Activated naive CD8-positive, alpha-beta T cell treated with anti-CD3 and anti-CD28 coated beads, Interleukin-2, amount 10 ng/mL, durations not matched to agents 7 days and 5 days (primary cell): ENCODE results near the gene FOLR1. TPM values are rescaled to one million over a fixed set of nuclear protein-coding genes. Genes with fewer than 3 reads are reported as not detected.
"Not testable (repeated sequence)": the region's sequence is repeated elsewhere in the genome, so short reads cannot be mapped to it uniquely, and the experiment has no call there.

Experiments
- ATAC-seq: fragments of 150-1000 bp; cut with Tn5 transposase; one replicate; pipeline ENCODE4 v1.10.0; 2021; ENCODE audit warnings: low read depth, moderate library complexity
- POLR2A ChIA-PET: fragments of 350-600 bp; sonication (Branson Sonifier 250); formaldehyde crosslinking; loops from one replicate; lab custom pipeline; 2021; ENCODE audit warnings: antibody characterized with exemption; lab: Charles Lee
- DNase-seq: peaks from one replicate; pipeline ENCODE4 v3.0.0; 2021
- H3K27ac Mint-ChIP-seq: one replicate; pipeline ENCODE4 v1.8.0; 2022; ENCODE audit warnings: mild to moderate bottlenecking, mixed read lengths
- H3K27me3 Mint-ChIP-seq: one replicate; pipeline ENCODE4 v1.8.0; 2022; ENCODE audit warnings: mild to moderate bottlenecking, moderate library complexity, mixed read lengths
- H3K36me3 Mint-ChIP-seq: one replicate; pipeline ENCODE4 v1.8.0; 2021; ENCODE audit warnings: mild to moderate bottlenecking, mixed read lengths
- H3K4me1 Mint-ChIP-seq: one replicate; pipeline ENCODE4 v1.8.0; 2021; ENCODE audit warnings: mixed read lengths
- H3K4me3 Mint-ChIP-seq: one replicate; pipeline ENCODE4 v1.8.0; 2022; ENCODE audit warnings: mild to moderate bottlenecking, moderate library complexity, mixed read lengths
- H3K9me3 Mint-ChIP-seq: one replicate; pipeline ENCODE4 v1.8.0; 2021; ENCODE audit warnings: mixed read lengths
- total RNA-seq, 2 experiments: library from RNA; stranded (reverse); gene quantifications; one replicate each; pipeline ENCODE4 v1.2.3, GENCODE V29; 2021

The FOLR1 gene
- not detected for total RNA-seq

- ATAC-seq (no peak), DNase-seq (no peak)
- H3K27ac Mint-ChIP-seq = no peak within 1 kb of the TSS
- H3K27me3 Mint-ChIP-seq = peaks cover 2% of the 10 kb centered on the region
- no peak within 1 kb of the TSS for H3K4me3 Mint-ChIP-seq
- no peaks in the 10 kb centered on the region for H3K9me3 Mint-ChIP-seq
- H3K4me1 Mint-ChIP-seq = no peaks in the 10 kb centered on the region
- H3K36me3 Mint-ChIP-seq = no peaks in the 10 kb centered on the region
- POLR2A ChIA-PET = no interaction called here
These were observed at the start of gene FOLR1 for GRCh38 chr11:72191961-72192381. Gene FOLR1 (plus strand): TSS chr11:72192140. CDS start chr11:72192174, 34 bp downstream.

DNA sequence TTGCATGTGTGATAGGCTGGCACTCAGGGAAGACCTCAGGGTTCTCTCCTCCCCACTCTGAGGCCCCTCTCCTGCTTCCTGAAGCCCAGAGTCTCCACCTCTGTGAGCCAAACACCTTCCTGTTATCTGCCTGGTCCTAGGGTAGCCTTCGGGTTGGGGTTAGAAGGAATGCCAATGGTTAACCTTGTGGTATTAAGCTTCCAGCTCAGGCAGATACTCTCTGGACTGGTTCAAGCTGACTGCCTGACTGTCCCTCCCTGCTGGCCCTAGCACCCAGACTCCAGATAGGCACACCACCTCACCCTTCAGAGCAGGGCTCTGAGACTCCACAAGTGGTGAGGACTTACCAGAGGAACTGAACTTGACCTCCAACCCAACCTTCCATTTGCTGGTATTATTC lies 49.4 kb upstream of the FOLR1 start:
- H3K27me3 Mint-ChIP-seq, H3K27ac Mint-ChIP-seq, H3K36me3 Mint-ChIP-seq, ATAC-seq, DNase-seq, H3K4me3 Mint-ChIP-seq, POLR2A ChIA-PET, H3K9me3 Mint-ChIP-seq: not testable (repeated sequence)
- H3K4me1 Mint-ChIP-seq = peaks cover 19% of the 10 kb centered on the region

DNA sequence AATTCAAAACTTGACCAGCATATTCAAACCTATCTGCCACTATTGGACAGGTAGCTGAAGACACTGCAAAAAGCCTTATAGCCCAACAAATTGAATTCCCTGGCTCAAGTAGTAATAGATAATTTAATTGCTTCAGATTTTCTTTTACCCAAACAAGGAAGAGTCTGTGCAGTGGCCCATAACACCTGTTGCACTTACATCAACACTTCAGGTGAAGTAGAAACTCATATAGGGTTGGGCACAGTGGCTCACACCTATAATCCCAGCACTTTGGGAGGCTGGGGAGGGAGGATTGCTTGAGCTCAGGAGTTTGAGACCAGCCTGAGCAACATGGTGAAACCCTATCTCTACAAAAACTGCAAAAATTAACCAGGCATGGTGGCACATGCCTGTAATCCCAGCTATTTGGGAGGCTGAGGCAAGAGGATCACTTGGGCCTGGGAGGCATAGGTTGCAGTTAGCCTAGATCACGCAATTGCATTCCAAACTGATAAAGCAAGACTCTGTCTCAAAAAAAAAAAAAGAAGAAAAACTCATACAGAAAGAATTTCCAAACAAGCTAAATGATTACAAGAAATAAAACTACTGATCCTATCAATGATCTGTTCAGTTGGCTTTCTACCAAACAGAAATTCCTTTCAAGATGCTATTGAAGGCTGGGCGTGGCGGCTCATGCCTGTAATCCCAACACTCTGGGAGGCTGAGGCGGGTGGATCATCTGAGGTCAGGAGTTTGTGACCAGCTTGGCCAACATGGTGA lies 47.0 kb upstream of the FOLR1 start:
- H3K36me3 Mint-ChIP-seq = no peaks in the 10 kb centered on the region
- no peak for ATAC-seq
- H3K4me1 Mint-ChIP-seq = peaks cover 19% of the 10 kb centered on the region
- H3K4me3 Mint-ChIP-seq = no peak overlapping the region
- H3K27ac Mint-ChIP-seq = no peak overlapping the region
- H3K27me3 Mint-ChIP-seq = peaks cover 10% of the 10 kb centered on the region
- DNase-seq = no peak
- no peaks in the 10 kb centered on the region for H3K9me3 Mint-ChIP-seq
- POLR2A ChIA-PET = interaction anchor here (2.1 kb wide), 1 partner anchor 32 kb away, joined by 7 read pairs; the partner anchor contains the start of gene ANAPC15

GRCh38 chr11:72146625-72147024 lies 45.3 kb upstream of the FOLR1 start:
- Mint-ChIP-seq H3K36me3 (no peaks in the 10 kb centered on the region), H3K4me1 (peaks cover 7% of the 10 kb centered on the region), H3K27me3 (peaks cover 14% of the 10 kb centered on the region), H3K4me3 (no peak overlapping the region), H3K27ac (no peak overlapping the region), H3K9me3 (no peaks in the 10 kb centered on the region)
- POLR2A ChIA-PET = no interaction called here
- no peak for ATAC-seq
- no peak for DNase-seq

- POLR2A ChIA-PET = no interaction called here
- no peaks in the 10 kb centered on the region for H3K9me3 Mint-ChIP-seq
- H3K27ac Mint-ChIP-seq = no peak overlapping the region
- H3K4me3 Mint-ChIP-seq = no peak overlapping the region
- H3K4me1 Mint-ChIP-seq = no peaks in the 10 kb centered on the region
- H3K27me3 Mint-ChIP-seq = peaks cover 14% of the 10 kb centered on the region
- DNase-seq (no peak), ATAC-seq (no peak)
- no peaks in the 10 kb centered on the region for H3K36me3 Mint-ChIP-seq
These were observed 41.1 kb upstream of the FOLR1 start for GRCh38 chr11:72150882-72151281.

DNA sequence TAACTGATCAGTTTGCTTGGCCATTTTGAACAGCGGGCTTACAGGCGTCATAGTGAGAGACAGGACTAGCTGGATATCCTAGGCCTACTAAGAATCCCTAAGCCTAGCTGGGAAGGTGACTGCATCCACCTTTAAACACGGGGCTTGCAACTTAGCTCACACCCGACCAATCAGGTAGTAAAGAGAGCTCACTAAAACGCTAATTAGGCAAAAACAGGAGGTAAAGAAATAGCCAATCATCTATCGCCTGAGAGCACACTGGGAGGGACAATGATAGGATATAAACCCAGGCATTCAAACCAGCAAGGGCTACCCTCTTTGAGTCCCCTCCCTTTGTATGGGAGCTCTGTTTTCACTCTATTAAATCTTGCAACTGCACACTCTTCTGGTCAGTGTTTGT lies 38.1 kb upstream of the FOLR1 start:
- H3K27me3 Mint-ChIP-seq = peaks cover 20% of the 10 kb centered on the region
- H3K27ac Mint-ChIP-seq, DNase-seq, H3K4me3 Mint-ChIP-seq, POLR2A ChIA-PET, H3K4me1 Mint-ChIP-seq, ATAC-seq, H3K9me3 Mint-ChIP-seq, H3K36me3 Mint-ChIP-seq: not testable (repeated sequence)

GRCh38 chr11:72154816-72155215 lies 37.1 kb upstream of the FOLR1 start:
- no peaks in the 10 kb centered on the region for H3K36me3 Mint-ChIP-seq
- POLR2A ChIA-PET = no interaction called here
- H3K4me3 Mint-ChIP-seq = no peak overlapping the region
- no peaks in the 10 kb centered on the region for H3K9me3 Mint-ChIP-seq
- no peak for DNase-seq
- no peaks in the 10 kb centered on the region for H3K4me1 Mint-ChIP-seq
- ATAC-seq = no peak
- H3K27me3 Mint-ChIP-seq = peaks cover 20% of the 10 kb centered on the region
- H3K27ac Mint-ChIP-seq = no peak overlapping the region

- Mint-ChIP-seq H3K27ac (no peak overlapping the region), H3K9me3 (no peaks in the 10 kb centered on the region), H3K4me1 (no peaks in the 10 kb centered on the region), H3K4me3 (no peak overlapping the region), H3K36me3 (no peaks in the 10 kb centered on the region), H3K27me3 (peaks cover 22% of the 10 kb centered on the region)
- POLR2A ChIA-PET = no interaction called here
- no peak for DNase-seq
- no peak for ATAC-seq
These were observed 36.2 kb upstream of the FOLR1 start for GRCh38 chr11:72155751-72156150.

- POLR2A ChIA-PET = no interaction called here
- Mint-ChIP-seq H3K27me3 (peaks cover 18% of the 10 kb centered on the region), H3K36me3 (no peaks in the 10 kb centered on the region), H3K27ac (no peak overlapping the region), H3K4me3 (no peak overlapping the region), H3K4me1 (no peaks in the 10 kb centered on the region), H3K9me3 (no peaks in the 10 kb centered on the region)
- DNase-seq = no peak
- ATAC-seq = no peak
These were observed 34.8 kb upstream of the FOLR1 start for GRCh38 chr11:72157131-72157530.

GRCh38 chr11:72160319-72160718 lies 31.6 kb upstream of the FOLR1 start:
- no peak overlapping the region for H3K4me3 Mint-ChIP-seq
- peaks cover 20% of the 10 kb centered on the region for H3K27me3 Mint-ChIP-seq
- POLR2A ChIA-PET = no interaction called here
- DNase-seq = no peak
- no peaks in the 10 kb centered on the region for H3K4me1 Mint-ChIP-seq
- no peaks in the 10 kb centered on the region for H3K36me3 Mint-ChIP-seq
- no peaks in the 10 kb centered on the region for H3K9me3 Mint-ChIP-seq
- ATAC-seq = no peak
- H3K27ac Mint-ChIP-seq = no peak overlapping the region

GRCh38 chr11:72162891-72163492 lies 28.9 kb upstream of the FOLR1 start:
- Mint-ChIP-seq H3K9me3 (no peaks in the 10 kb centered on the region), H3K4me1 (no peaks in the 10 kb centered on the region), H3K27me3 (peaks cover 13% of the 10 kb centered on the region), H3K36me3 (no peaks in the 10 kb centered on the region), H3K4me3 (no peak overlapping the region), H3K27ac (no peak overlapping the region)
- ATAC-seq = no peak
- POLR2A ChIA-PET = no interaction called here
- no peak for DNase-seq

DNA sequence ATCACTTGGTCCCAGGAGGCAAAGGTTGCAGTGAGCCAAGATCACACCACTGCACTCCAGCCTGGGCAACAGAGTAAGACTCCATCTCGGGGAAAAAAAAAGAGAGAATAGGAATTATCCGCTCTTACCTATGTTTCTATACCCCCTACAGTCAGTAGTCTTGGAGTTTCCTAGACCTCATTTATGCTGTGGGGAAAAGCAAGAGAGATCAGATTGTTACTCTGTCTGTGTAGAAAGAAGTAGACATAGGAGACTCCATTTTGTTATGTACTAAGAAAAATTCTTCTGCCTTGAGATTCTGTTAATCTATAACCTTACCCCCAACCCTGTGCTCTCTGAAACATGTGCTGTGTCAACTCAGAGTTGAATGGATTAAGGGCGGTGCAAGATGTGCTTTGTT lies 27.8 kb upstream of the FOLR1 start:
- H3K27ac Mint-ChIP-seq, POLR2A ChIA-PET, H3K36me3 Mint-ChIP-seq: not testable (repeated sequence)

GRCh38 chr11:72169046-72169555 lies 22.8 kb upstream of the FOLR1 start:
- H3K9me3 Mint-ChIP-seq, POLR2A ChIA-PET, H3K36me3 Mint-ChIP-seq, H3K4me1 Mint-ChIP-seq, ATAC-seq, H3K27me3 Mint-ChIP-seq, DNase-seq, H3K27ac Mint-ChIP-seq, H3K4me3 Mint-ChIP-seq: not testable (repeated sequence)

More for the DNA sequence above, 27.8 kb upstream of the FOLR1 start:
- peaks cover 12% of the 10 kb centered on the region for H3K27me3 Mint-ChIP-seq
- H3K4me1 Mint-ChIP-seq, ATAC-seq, DNase-seq, H3K9me3 Mint-ChIP-seq, H3K4me3 Mint-ChIP-seq: not testable (repeated sequence)

DNA sequence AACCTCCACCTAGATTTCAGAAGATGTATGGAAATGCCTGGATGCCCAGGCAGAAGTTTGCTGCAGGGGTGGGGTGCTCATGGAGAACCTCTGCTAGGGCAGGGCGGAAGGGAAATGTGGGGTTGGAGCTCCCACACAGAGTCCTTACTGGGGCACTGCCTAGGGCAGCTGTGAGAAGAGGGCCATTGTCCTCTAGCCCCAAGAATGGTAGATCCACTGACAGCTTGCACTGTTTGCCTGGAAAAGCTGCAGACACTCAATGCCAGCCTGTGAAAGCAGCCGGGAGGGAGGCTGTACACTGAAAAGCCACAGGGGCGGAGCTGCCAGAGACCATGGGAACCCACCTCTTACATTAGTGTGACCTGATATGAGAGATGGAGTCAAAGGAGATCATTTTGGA lies 22.2 kb upstream of the FOLR1 start:
- H3K27me3 Mint-ChIP-seq, H3K36me3 Mint-ChIP-seq, DNase-seq, H3K27ac Mint-ChIP-seq, H3K9me3 Mint-ChIP-seq, ATAC-seq, H3K4me1 Mint-ChIP-seq, POLR2A ChIA-PET, H3K4me3 Mint-ChIP-seq: not testable (repeated sequence)
